CD14-positive monocyte (primary cell): ENCODE measurements around the gene SYMPK. TPM values are rescaled to one million over a fixed set of nuclear protein-coding genes. Genes with fewer than 3 reads are reported as not detected.

Experiments
- DNase-seq, 3 donors: peaks; one replicate each; pipeline ENCODE4 v3.0.0-alpha.2; 2011 to 2022
- H2AFZ ChIP-seq: 2 replicates; pipeline ENCODE4 v1.6.0; 2012; ENCODE audit warnings: mild to moderate bottlenecking, low read depth, low read length, inconsistent platforms; ENCODE audit not compliant: insufficient read depth, poor library complexity, severe bottlenecking
- H3K27ac ChIP-seq, 2 donors: 1 replicate in 1 of 2; 2 replicates in 1 of 2; pipeline ENCODE4 v1.5.1; 2012 to 2013; ENCODE audit warnings: low read length in 2 of 2, control low read depth in 1 of 2, inconsistent platforms in 1 of 2, low read depth in 1 of 2, mild to moderate bottlenecking in 1 of 2
- H3K27me3 ChIP-seq, 2 donors: one replicate each; pipeline versions ENCODE4 v1.6.0 to v1.6.1; 2011 to 2013; ENCODE audit warnings: low read length in 2 of 2; ENCODE audit not compliant: control insufficient read depth in 2 of 2, insufficient read depth in 2 of 2
- H3K36me3 ChIP-seq, 2 donors: replicated peaks in 1 of 2; 1 replicate in 1 of 2; 2 replicates in 1 of 2; pipeline versions ENCODE4 v1.5.1 to v1.6.1; 2012 to 2013; ENCODE audit warnings: low read length in 2 of 2, control low read depth in 1 of 2, inconsistent platforms in 1 of 2, mild to moderate bottlenecking in 1 of 2; ENCODE audit not compliant: insufficient read depth in 2 of 2, control insufficient read depth in 1 of 2
- H3K4me1 ChIP-seq, 2 donors: 1 replicate in 1 of 2; 2 replicates in 1 of 2; pipeline versions ENCODE4 v1.5.1 to v1.6.1; 2012 to 2013; ENCODE audit warnings: low read length in 2 of 2, control low read depth in 1 of 2, inconsistent platforms in 1 of 2, mild to moderate bottlenecking in 1 of 2, moderate library complexity in 1 of 2; ENCODE audit not compliant: insufficient read depth in 2 of 2, control insufficient read depth in 1 of 2
- H3K4me2 ChIP-seq: replicated peaks from 2 replicates; pipeline ENCODE3; 2012; ENCODE audit warnings: low read length, moderate library complexity, mild to moderate bottlenecking; ENCODE audit not compliant: poor library complexity, severe bottlenecking; ENCODE audit errors: extremely low read depth
- H3K4me3 ChIP-seq, 3 experiments: fragments of 200-600 bp in 1 of 3; sonication (generic) in 1 of 3; replicated peaks in 1 of 3; 1 replicate in 2 of 3; 2 replicates in 1 of 3; pipeline ENCODE4 v1.5.1; 2011 to 2013; ENCODE audit warnings: low read length in 3 of 3, mild to moderate bottlenecking in 3 of 3, control low read depth in 2 of 3, low read depth in 2 of 3, inconsistent platforms in 1 of 3, moderate library complexity in 1 of 3
- H3K79me2 ChIP-seq: 2 replicates; pipeline ENCODE4 v1.6.0; 2012; ENCODE audit warnings: mild to moderate bottlenecking, control low read depth, inconsistent platforms, low read length, moderate library complexity; ENCODE audit not compliant: insufficient read depth
- H3K9ac ChIP-seq: 2 replicates; pipeline ENCODE4 v1.6.0; 2017; ENCODE audit warnings: low read length, mild to moderate bottlenecking; ENCODE audit not compliant: insufficient read depth, poor library complexity, severe bottlenecking
- H3K9me3 ChIP-seq, 2 donors: replicated peaks in 1 of 2; 1 replicate in 1 of 2; 2 replicates in 1 of 2; pipeline versions ENCODE4 v1.5.1 to v1.6.1; 2012 to 2013; ENCODE audit warnings: low read length in 2 of 2, control low read depth in 1 of 2; ENCODE audit not compliant: control insufficient read depth in 1 of 2, insufficient read depth in 1 of 2
- H4K20me1 ChIP-seq: 2 replicates; pipeline ENCODE4 v1.6.0; 2012; ENCODE audit warnings: mild to moderate bottlenecking, low read length, control low read depth, moderate library complexity; ENCODE audit not compliant: insufficient read depth
- H3K27ac Mint-ChIP-seq, 7 donors: one replicate each; pipeline ENCODE4 v1.8.0; 2020; ENCODE audit warnings: mild to moderate bottlenecking in 7 of 7, mixed read lengths in 7 of 7, moderate library complexity in 6 of 7, inconsistent platforms in 2 of 7
- H3K27me3 Mint-ChIP-seq, 3 donors: one replicate each; pipeline ENCODE4 v1.8.0; 2021 to 2022; ENCODE audit warnings: low read depth in 3 of 3, mild to moderate bottlenecking in 3 of 3, mixed read lengths in 3 of 3, moderate library complexity in 3 of 3, inconsistent platforms in 1 of 3
- H3K36me3 Mint-ChIP-seq, 2 donors: one replicate each; pipeline ENCODE4 v1.8.0; 2020; ENCODE audit warnings: mixed read lengths in 2 of 2, inconsistent platforms in 1 of 2, mild to moderate bottlenecking in 1 of 2
- H3K4me1 Mint-ChIP-seq: one replicate; pipeline ENCODE4 v1.8.0; 2020; ENCODE audit warnings: mild to moderate bottlenecking, mixed read lengths
- H3K4me3 Mint-ChIP-seq, 2 donors: one replicate each; pipeline ENCODE4 v1.8.0; 2020; ENCODE audit warnings: mild to moderate bottlenecking in 2 of 2, mixed read lengths in 2 of 2, moderate library complexity in 1 of 2
- H3K9me3 Mint-ChIP-seq, 7 donors: one replicate each; pipeline ENCODE4 v1.8.0; 2020 to 2022; ENCODE audit warnings: mixed read lengths in 7 of 7, mild to moderate bottlenecking in 6 of 7, moderate library complexity in 6 of 7, inconsistent platforms in 2 of 7
- CTCF ChIP-seq: fragments of 200-600 bp; IDR thresholded peaks from one replicate; pipeline ENCODE4 v1.8.0; 2022; ENCODE audit warnings: antibody characterized with exemption, mild to moderate bottlenecking
- WGBS: methylation state at CpG from one replicate; pipeline ENCODE4 v1.1.5; 2013; ENCODE audit warnings: missing lambda C conversion rate; ENCODE audit not compliant: insufficient coverage; 5-methylcytosine and 5-hydroxymethylcytosine counted together
- intact Hi-C, 2 donors: fragments of 100-400 bp; cut with micrococcal nuclease; formaldehyde crosslinking; loops; one replicate each; pipeline versions ENCODE4 v1.15.0 to v1.15.1; 2023
- polyA plus RNA-seq, 3 donors: library from polyadenylated mRNA; depleted of rRNA in 1 of 3; unstranded in 2 of 3; stranded (reverse) in 1 of 3; fragments of 300-500 nt in 2 of 3; fragments of >200 nt in 1 of 3; fragmentation: Illumina TruSeq in 2 of 3; gene quantifications; 1 replicate in 2 of 3; 2 replicates in 1 of 3; pipeline ENCODE4 v1.2.3, GENCODE V29; 2012 to 2021

SYMPK gene
- polyA plus RNA-seq, 3 donors = 5.6 to 96.1 (median 15.7) TPM

GRCh38 chr19:45881082-45881908, 18.3 kb upstream of the SYMPK start:
- H3K4me1 ChIP-seq = peaks cover 27 to 40% of the 10 kb centered on the region in 2 donors
- H3K9me3 ChIP-seq = no peaks in the 10 kb centered on the region
- H3K9ac ChIP-seq = no peak overlapping the region
- no peak overlapping the region for H3K27ac Mint-ChIP-seq
- no peak for DNase-seq
- peaks cover 0 to 8% (median 0%) of the 10 kb centered on the region in 7 donors for H3K9me3 Mint-ChIP-seq
- peaks cover 0 to 2% of the 10 kb centered on the region in 2 donors for H3K36me3 Mint-ChIP-seq
- H3K4me3 Mint-ChIP-seq = peak overlapping the region in 1 of 2 donors; percentile 30
- H3K4me1 Mint-ChIP-seq = peaks cover 20% of the 10 kb centered on the region
- 96% methylated on average over 10 of the region's 10 CpGs for WGBS
- TF ChIP-seq CTCF = no peak
- peaks cover 13% of the 10 kb centered on the region for H3K79me2 ChIP-seq
- H3K27me3 ChIP-seq = peaks cover 13 to 49% of the 10 kb centered on the region in 2 donors
- peaks cover 29% of the 10 kb centered on the region for H4K20me1 ChIP-seq
- no peaks in the 10 kb centered on the region for H3K36me3 ChIP-seq
- no peak overlapping the region for H3K4me2 ChIP-seq
- no peak overlapping the region for H2AFZ ChIP-seq
- peaks cover 36 to 45% (median 39%) of the 10 kb centered on the region in 3 donors for H3K27me3 Mint-ChIP-seq
- intact Hi-C loops = loop anchor here (5.0 kb wide), 1 partner anchor 64 kb away; the partner anchor contains the start of gene RSPH6A (in 2 of the 2)
- H3K27ac ChIP-seq = no peak overlapping the region
- no peak overlapping the region for H3K4me3 ChIP-seq

GRCh38 chr19:45879971-45880370, 17.0 kb upstream of the SYMPK start:
- no peak overlapping the region for H3K27ac ChIP-seq
- Mint-ChIP-seq H3K9me3 (peaks cover 0 to 10% (median 0%) of the 10 kb centered on the region in 7 donors), H3K4me3 (no peak overlapping the region), H3K27me3 (peaks cover 47 to 59% (median 52%) of the 10 kb centered on the region in 3 donors), H3K4me1 (peaks cover 22% of the 10 kb centered on the region), H3K27ac (peak overlapping the region in 1 of 7 donors; percentile 36), H3K36me3 (peaks cover 0 to 4% of the 10 kb centered on the region in 2 donors)
- H3K79me2 ChIP-seq = peaks cover 11% of the 10 kb centered on the region
- intact Hi-C loops = loop anchor here (5.0 kb wide), 1 partner anchor 63 kb away; the partner anchor contains the start of gene RSPH6A (in 2 of the 2)
- DNase-seq = no peak
- H2AFZ ChIP-seq = no peak overlapping the region
- no peak overlapping the region for H3K4me3 ChIP-seq
- peaks cover 20 to 30% of the 10 kb centered on the region in 2 donors for H3K4me1 ChIP-seq
- TF ChIP-seq CTCF = no peak
- no peaks in the 10 kb centered on the region for H3K9me3 ChIP-seq
- H3K9ac ChIP-seq = no peak overlapping the region
- WGBS = 77% methylated on average over 2 of the region's 2 CpGs
- peaks cover 23 to 62% of the 10 kb centered on the region in 2 donors for H3K27me3 ChIP-seq
- peaks cover 26% of the 10 kb centered on the region for H4K20me1 ChIP-seq
- no peak overlapping the region for H3K4me2 ChIP-seq
- H3K36me3 ChIP-seq = no peaks in the 10 kb centered on the region
